ENCODE results near the gene LMO7. TPM values are rescaled to one million over a fixed set of nuclear protein-coding genes. Genes with fewer than 3 reads are reported as not detected.

Gene LMO7
- total and polyA plus RNA-seq, 2 of the 4 experiments (the other 2 are of a cell fraction) = 266 to 367 TPM

- ATAC-seq (ENCODE audit: low read depth) = peak; percentile 53
- Histone ChIP-seq H4K5ac (ENCODE audit: low read depth, low read length) (no peak overlapping the region), H2BK120ac (ENCODE audit: low read depth, low read length) (no peak overlapping the region; the same call in 1 of the 2 replicates), H2BK15ac (ENCODE audit: low read depth, low read length) (no peak overlapping the region), H3K4ac (ENCODE audit: low read depth, low read length) (no peak overlapping the region), H4K91ac (ENCODE audit: insufficient read depth, low read depth, low read length) (no peak overlapping the region), H3K79me1 (ENCODE audit: low read depth in 1 of 2, low read length in 2 of 2) (peaks cover 26 to 54% of the 10 kb centered on the region in 2 experiments), H3K4me1 (ENCODE audit: control insufficient read depth, insufficient read depth, low read length) (peaks cover 20% of the 10 kb centered on the region), H4K8ac (ENCODE audit: low read depth in 2 of 2, low read length in 2 of 2) (peak overlapping the region in 1 of 2 experiments; percentile 20; a peak in 1 of 4 replicates), H3K4me2 (ENCODE audit: low read depth, low read length) (peak overlapping the region; percentile 48; the same call in 1 of the 2 replicates), H3K4me3 (ENCODE audit: insufficient read depth, low read depth, low read length) (no peak overlapping the region), H3K27ac (ENCODE audit: insufficient read depth, low read length) (no peak overlapping the region), H3K56ac (ENCODE audit: extremely low read depth, insufficient read depth, low read length) (no peak overlapping the region), H2BK20ac (ENCODE audit: low read depth, low read length) (no peak overlapping the region), H2BK5ac (ENCODE audit: low read depth, low read length, poor library complexity, severe bottlenecking) (peak overlapping the region; percentile 91), H3K36me3 (ENCODE audit: control insufficient read depth, insufficient read depth, low read length) (peaks cover 2% of the 10 kb centered on the region), H3K9ac (ENCODE audit: low read depth, low read length) (no peak overlapping the region), H3K9me1 (ENCODE audit: insufficient read depth, low read length) (peaks cover 13% of the 10 kb centered on the region), H3K27me3 (ENCODE audit: control insufficient read depth, insufficient read depth, low read length) (no peaks in the 10 kb centered on the region), H2AK9ac (replicated peaks; ENCODE audit: low read depth, low read length, poor library complexity) (no peak overlapping the region), H2AK5ac (ENCODE audit: low read depth, low read length) (no peak overlapping the region), H3K9me3 (ENCODE audit: control insufficient read depth, insufficient read depth, low read length) (no peaks in the 10 kb centered on the region), H3K14ac (replicated peaks; ENCODE audit: low read depth, low read length) (no peak overlapping the region), H2AFZ (replicated peaks; ENCODE audit: low read length, poor library complexity) (no peak overlapping the region), H3K23ac (ENCODE audit: low read depth, low read length) (0 out of 2 replicates have a peak overlapping the region, but pooled peaks have one; percentile 62), H3K18ac (ENCODE audit: low read depth, low read length) (no peak overlapping the region), H4K20me1 (ENCODE audit: insufficient read depth, low read length) (peaks cover 67% of the 10 kb centered on the region; the same call in 1 of the 2 replicates)
- no peak for DNase-seq
- dilution Hi-C loops (cut with HindIII; ENCODE audit: low sequenced_read_pairs, unreplicated experiment) = no loop called here
- POLR2A ChIA-PET (ENCODE audit: unreplicated experiment) = no interaction called here
- no TSS peak for BruUV-seq (replicated peaks)
- TF ChIP-seq POLR2A (IDR thresholded peaks at IDR 0.05; ENCODE audit: low read depth, low read length) (no peak), RAD21 (IDR thresholded peaks at IDR 0.05; ENCODE audit: low read length) (no peak), FOS (IDR thresholded peaks at IDR 0.05; ENCODE audit: low read depth, low read length) (no peak), MXI1 (IDR thresholded peaks at IDR 0.05; ENCODE audit: borderline replicate concordance, low read depth, low read length) (no peak), RCOR1 (IDR thresholded peaks at IDR 0.05; ENCODE audit: insufficient replicate concordance, low read length) (no peak), NFE2L2 (IDR thresholded peaks at IDR 0.05; ENCODE audit: low read depth, low read length) (no peak), SMC3 (IDR thresholded peaks at IDR 0.05; ENCODE audit: low read depth, low read length) (no peak), MAFK (IDR thresholded peaks at IDR 0.05; ENCODE audit: low read depth, low read length) (no peak), BHLHE40 (IDR thresholded peaks at IDR 0.05; ENCODE audit: low read depth, low read length) (no peak), RFX5 (IDR thresholded peaks at IDR 0.05; ENCODE audit: low read depth, low read length) (no peak), CHD1 (IDR thresholded peaks at IDR 0.05; ENCODE audit: low read depth, low read length) (no peak)
- TF ChIP-seq, protein P1, sequence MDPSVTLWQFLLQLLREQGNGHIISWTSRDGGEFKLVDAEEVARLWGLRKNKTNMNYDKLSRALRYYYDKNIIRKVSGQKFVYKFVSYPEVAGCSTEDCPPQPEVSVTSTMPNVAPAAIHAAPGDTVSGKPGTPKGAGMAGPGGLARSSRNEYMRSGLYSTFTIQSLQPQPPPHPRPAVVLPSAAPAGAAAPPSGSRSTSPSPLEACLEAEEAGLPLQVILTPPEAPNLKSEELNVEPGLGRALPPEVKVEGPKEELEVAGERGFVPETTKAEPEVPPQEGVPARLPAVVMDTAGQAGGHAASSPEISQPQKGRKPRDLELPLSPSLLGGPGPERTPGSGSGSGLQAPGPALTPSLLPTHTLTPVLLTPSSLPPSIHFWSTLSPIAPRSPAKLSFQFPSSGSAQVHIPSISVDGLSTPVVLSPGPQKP (IDR thresholded peaks at IDR 0.05; ENCODE audit: borderline replicate concordance, low read depth, low read length) = no peak
- TF ChIP-seq, protein P2, sequence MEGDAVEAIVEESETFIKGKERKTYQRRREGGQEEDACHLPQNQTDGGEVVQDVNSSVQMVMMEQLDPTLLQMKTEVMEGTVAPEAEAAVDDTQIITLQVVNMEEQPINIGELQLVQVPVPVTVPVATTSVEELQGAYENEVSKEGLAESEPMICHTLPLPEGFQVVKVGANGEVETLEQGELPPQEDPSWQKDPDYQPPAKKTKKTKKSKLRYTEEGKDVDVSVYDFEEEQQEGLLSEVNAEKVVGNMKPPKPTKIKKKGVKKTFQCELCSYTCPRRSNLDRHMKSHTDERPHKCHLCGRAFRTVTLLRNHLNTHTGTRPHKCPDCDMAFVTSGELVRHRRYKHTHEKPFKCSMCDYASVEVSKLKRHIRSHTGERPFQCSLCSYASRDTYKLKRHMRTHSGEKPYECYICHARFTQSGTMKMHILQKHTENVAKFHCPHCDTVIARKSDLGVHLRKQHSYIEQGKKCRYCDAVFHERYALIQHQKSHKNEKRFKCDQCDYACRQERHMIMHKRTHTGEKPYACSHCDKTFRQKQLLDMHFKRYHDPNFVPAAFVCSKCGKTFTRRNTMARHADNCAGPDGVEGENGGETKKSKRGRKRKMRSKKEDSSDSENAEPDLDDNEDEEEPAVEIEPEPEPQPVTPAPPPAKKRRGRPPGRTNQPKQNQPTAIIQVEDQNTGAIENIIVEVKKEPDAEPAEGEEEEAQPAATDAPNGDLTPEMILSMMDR (conservative IDR thresholded peaks at IDR 0.05; ENCODE audit: low read depth, low read length) = no peak
- TF ChIP-seq, protein P3, sequence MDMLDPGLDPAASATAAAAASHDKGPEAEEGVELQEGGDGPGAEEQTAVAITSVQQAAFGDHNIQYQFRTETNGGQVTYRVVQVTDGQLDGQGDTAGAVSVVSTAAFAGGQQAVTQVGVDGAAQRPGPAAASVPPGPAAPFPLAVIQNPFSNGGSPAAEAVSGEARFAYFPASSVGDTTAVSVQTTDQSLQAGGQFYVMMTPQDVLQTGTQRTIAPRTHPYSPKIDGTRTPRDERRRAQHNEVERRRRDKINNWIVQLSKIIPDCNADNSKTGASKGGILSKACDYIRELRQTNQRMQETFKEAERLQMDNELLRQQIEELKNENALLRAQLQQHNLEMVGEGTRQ (IDR thresholded peaks at IDR 0.05; ENCODE audit: low read depth, low read length) = no peak
- intact Hi-C loops (cut with micrococcal nuclease) = no loop called here
- WGBS, 2 experiments (ENCODE audit: extremely low coverage in 2 of 2, insufficient read length in 1 of 2) = no CpG with 5 or more reads among the region's 3 CpGs
- in situ Hi-C loops (cut with MboI; ENCODE audit: low sequenced_read_pairs) = no loop called here
- CTCF ChIA-PET = interaction anchor here (2.7 kb wide), 1 partner anchor 41 kb away, joined by 9 read pairs; no protein-coding TSS in a partner anchor
Observed at GRCh38 chr13:75736173-75736572, 100.0 kb downstream of the LMO7 start.
